Prostate gland (tissue), 2 donors: Measurements from ENCODE around the gene CNGA2.

Experiments used
- POLR2A ChIP-seq: fragments of 450-650 bp; IDR thresholded peaks from one replicate; pipeline ENCODE4 v1.6.1; 2016; ENCODE audit warnings: antibody characterized with exemption, mild to moderate bottlenecking
- TF ChIP-seq, protein P1 (sequence below), 4 experiments: fragments of 200-600 bp in 2 of 4; fragments of 450-650 bp in 2 of 4; sonication (generic) in 2 of 4; IDR thresholded peaks; 1 replicate in 3 of 4; 2 replicates in 1 of 4; pipeline ENCODE4 v1.5.1; 2016 to 2019; ENCODE audit warnings: antibody characterized with exemption in 4 of 4, mild to moderate bottlenecking in 2 of 4, moderate library complexity in 2 of 4

DNA sequence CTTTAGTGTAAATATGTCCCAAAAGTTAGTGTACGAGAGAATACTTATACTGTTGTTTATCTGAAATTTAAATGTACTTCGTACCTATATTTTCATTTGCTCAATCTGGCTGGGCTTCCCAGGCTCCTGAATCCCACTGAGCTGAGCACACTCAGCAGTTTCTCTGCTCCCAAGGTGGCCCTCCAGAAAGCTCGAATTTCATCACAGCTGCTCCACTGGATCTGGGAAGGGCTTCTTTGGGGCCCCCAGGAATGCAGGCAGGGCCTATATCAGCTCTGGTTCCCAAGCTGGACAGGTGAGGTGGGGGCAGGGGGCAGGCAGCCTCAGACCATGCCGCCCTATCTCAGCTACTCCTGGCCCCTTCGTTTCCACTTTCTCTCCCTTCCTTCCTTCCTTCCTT lies 20.2 kb upstream of the CNGA2 start:
- TF ChIP-seq, protein P1, sequence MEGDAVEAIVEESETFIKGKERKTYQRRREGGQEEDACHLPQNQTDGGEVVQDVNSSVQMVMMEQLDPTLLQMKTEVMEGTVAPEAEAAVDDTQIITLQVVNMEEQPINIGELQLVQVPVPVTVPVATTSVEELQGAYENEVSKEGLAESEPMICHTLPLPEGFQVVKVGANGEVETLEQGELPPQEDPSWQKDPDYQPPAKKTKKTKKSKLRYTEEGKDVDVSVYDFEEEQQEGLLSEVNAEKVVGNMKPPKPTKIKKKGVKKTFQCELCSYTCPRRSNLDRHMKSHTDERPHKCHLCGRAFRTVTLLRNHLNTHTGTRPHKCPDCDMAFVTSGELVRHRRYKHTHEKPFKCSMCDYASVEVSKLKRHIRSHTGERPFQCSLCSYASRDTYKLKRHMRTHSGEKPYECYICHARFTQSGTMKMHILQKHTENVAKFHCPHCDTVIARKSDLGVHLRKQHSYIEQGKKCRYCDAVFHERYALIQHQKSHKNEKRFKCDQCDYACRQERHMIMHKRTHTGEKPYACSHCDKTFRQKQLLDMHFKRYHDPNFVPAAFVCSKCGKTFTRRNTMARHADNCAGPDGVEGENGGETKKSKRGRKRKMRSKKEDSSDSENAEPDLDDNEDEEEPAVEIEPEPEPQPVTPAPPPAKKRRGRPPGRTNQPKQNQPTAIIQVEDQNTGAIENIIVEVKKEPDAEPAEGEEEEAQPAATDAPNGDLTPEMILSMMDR (IDR thresholded peaks at IDR 0.05), result no peak
- no peak for TF ChIP-seq POLR2A
